ENCODE results near the gene AKR1C4.

Gene AKR1C4

GRCh38 chr10:5242585-5242984 is 45.9 kb downstream of the AKR1C4 start (continued):
- TF ChIP-seq MEIS1 (CRISPR knock-in tag; IDR thresholded peaks at IDR 0.05; ENCODE audit: borderline replicate concordance) = no peak
- TF ChIP-seq PATZ1 (tag by site-specific recombination; IDR thresholded peaks at IDR 0.05) = no peak
- no peak for TF ChIP-seq ZNF280C (tag by site-specific recombination; IDR thresholded peaks at IDR 0.05)
- TF ChIP-seq ZNF433 (tag by site-specific recombination; IDR thresholded peaks at IDR 0.05; ENCODE audit: low read depth) = no peak
- TF ChIP-seq ZNF248 (tag by site-specific recombination; IDR thresholded peaks at IDR 0.05) = no peak

GRCh38 chr10:5243521-5243987 is 46.9 kb downstream of the AKR1C4 start:
- no peaks in the 10 kb centered on the region for H3K36me3 ChIP-seq (ENCODE audit: control insufficient read depth in 2 of 2, insufficient read depth in 1 of 2, low read length in 2 of 2)
- H3K27ac ChIP-seq (ENCODE audit: extremely low read depth, low read depth, low read length) = no peak overlapping the region
- CTCF ChIA-PET = no interaction called here
- H3K4me1 ChIP-seq (ENCODE audit: control insufficient read depth, insufficient read depth, low read length) = no peaks in the 10 kb centered on the region
- POLR2A ChIA-PET = no interaction called here
- no peaks in the 10 kb centered on the region for H3K9me3 ChIP-seq (ENCODE audit: control insufficient read depth, insufficient read depth, low read depth, low read length)
- no peak overlapping the region for H3K4me3 ChIP-seq (ENCODE audit: low read depth, low read length)
- TF ChIP-seq ZNF133 (tag by site-specific recombination; IDR thresholded peaks at IDR 0.05) (no peak), PRDM4 (tag by site-specific recombination; IDR thresholded peaks at IDR 0.05) (no peak), ZSCAN5A (tag by site-specific recombination; IDR thresholded peaks at IDR 0.05) (no peak), ZNF354C (tag by site-specific recombination; IDR thresholded peaks at IDR 0.05; ENCODE audit: borderline replicate concordance, low read depth) (no peak)

GRCh38 chr10:5252177-5253037 is 55.8 kb downstream of the AKR1C4 start:
- H3K4me3 ChIP-seq (ENCODE audit: low read depth, low read length) = no peak overlapping the region
- TF ChIP-seq ZNF311 (tag by site-specific recombination; IDR thresholded peaks at IDR 0.05; ENCODE audit: borderline replicate concordance) = no peak
- TF ChIP-seq ZBTB20 (tag by site-specific recombination; IDR thresholded peaks at IDR 0.05) = no peak
- TF ChIP-seq ZNF792 (tag by site-specific recombination; IDR thresholded peaks at IDR 0.05) = no peak
- no peak for TF ChIP-seq ZNF624 (tag by site-specific recombination; IDR thresholded peaks at IDR 0.05)
- no peak for TF ChIP-seq ZNF274 (IDR thresholded peaks at IDR 0.05; ENCODE audit: low read length)
- no peak for TF ChIP-seq ZNF274 (tag by site-specific recombination; IDR thresholded peaks at IDR 0.05; ENCODE audit: borderline replicate concordance)
- TF ChIP-seq ZNF121 (tag by site-specific recombination; IDR thresholded peaks at IDR 0.05) = no peak
- TF ChIP-seq ZNF558 (tag by site-specific recombination; IDR thresholded peaks at IDR 0.05) = no peak
- no peak for TF ChIP-seq ZFP41 (tag by site-specific recombination; IDR thresholded peaks at IDR 0.05; ENCODE audit: borderline replicate concordance)
- no peak for TF ChIP-seq ZNF660 (tag by site-specific recombination; IDR thresholded peaks at IDR 0.05)
- TF ChIP-seq ZNF280C (tag by site-specific recombination; IDR thresholded peaks at IDR 0.05) = no peak
- CTCF ChIA-PET = interaction anchor here (0.6 kb wide), 1 partner anchor 132 kb away, joined by 3 read pairs; no protein-coding TSS in a partner anchor

More at GRCh38 chr10:5252177-5253037, 55.8 kb downstream of the AKR1C4 start:
- Histone ChIP-seq H3K9me3 (ENCODE audit: control insufficient read depth, insufficient read depth, low read depth, low read length) (no peaks in the 10 kb centered on the region), H3K4me1 (ENCODE audit: control insufficient read depth, insufficient read depth, low read length) (no peaks in the 10 kb centered on the region), H3K36me3 (ENCODE audit: control insufficient read depth in 2 of 2, insufficient read depth in 1 of 2, low read length in 2 of 2) (no peaks in the 10 kb centered on the region), H3K27ac (ENCODE audit: extremely low read depth, low read depth, low read length) (no peak overlapping the region)
- POLR2A ChIA-PET = no interaction called here
